ENCODE data around the gene MCM9.
A peak's percentile ranks its signal among the peaks of the same experiment; 100 is the strongest.

Gene MCM9

DNA sequence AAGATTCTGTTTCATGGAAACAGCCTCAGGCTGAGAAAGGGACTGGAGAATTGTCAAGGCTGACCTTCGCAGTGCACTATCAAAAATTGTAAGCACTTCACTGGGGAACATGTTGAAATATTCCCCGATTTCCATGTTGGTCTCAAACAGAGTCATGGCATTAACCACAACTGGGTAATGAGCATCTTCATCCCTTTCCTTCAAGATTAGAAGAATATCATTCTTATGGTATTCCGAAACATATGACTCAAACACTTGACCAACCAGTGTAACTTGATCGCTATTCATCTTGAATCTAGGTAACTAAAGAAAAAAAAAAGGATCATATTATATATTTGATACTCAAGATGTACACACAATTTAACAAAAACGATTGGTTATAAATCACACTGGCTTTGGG is 3.5 kb downstream of the MCM9 start:
- DNase-seq (ENCODE audit: low spot score) = no peak

DNA sequence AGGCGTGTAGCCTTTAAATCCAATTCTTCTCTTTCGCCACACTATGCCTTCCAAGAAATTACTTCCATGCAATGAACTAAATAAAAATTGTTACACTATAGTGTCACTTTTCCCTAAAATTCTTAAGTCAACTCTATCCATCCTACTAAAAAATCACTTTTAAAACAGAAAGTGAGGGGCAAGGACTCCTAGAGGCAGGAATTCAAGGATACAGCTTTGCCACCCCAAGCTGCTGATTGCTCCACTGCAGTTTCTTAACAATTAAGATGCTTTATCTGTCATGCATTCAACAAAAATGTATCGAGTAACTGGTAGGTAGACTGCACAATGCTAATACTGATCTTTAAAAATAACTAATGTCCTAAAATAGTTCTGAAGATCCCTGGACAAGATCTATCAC is 4.3 kb downstream of the MCM9 start:
- DNase-seq (ENCODE audit: low spot score) = no peak

DNA sequence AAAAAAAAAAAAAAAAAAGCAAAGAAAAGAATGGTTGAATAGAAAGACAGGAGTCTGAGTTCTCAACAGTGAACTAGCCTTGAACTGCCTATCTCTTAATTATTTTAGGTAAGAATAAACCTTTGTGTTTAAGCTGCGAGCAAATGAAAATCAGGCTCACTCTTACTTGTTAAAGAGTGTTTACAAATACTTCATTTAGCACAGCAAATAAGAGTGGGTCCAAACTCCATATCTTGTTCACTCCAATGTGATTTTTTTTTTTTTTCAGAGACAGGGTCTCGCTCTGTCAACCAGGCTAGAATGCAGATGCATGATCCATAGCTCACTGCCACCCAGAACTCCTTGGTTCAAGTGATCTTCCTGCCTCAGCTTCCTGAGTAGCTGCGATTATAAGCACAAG is 11.9 kb downstream of the MCM9 start:
- no peak for DNase-seq (ENCODE audit: low spot score)

DNA sequence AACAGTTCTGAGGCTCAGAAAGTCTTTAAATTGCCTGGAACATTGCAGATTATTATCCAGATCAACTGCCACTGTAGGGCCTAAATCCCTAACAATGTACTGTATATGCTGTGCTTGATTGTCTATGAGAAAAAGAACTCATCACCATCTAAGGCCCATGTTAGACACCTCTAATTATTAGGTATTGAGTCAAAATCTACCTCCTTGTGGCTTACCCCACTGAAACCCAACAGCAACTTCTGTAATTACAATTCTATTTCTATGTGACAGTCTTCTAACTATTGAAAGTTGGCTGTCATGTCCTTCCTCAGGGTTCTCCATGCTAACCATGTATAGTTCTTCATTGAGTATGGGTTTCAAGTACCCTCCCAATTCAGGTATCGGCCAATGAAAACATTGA is 13.9 kb downstream of the MCM9 start:
- DNase-seq (ENCODE audit: low spot score) = no peak

DNA sequence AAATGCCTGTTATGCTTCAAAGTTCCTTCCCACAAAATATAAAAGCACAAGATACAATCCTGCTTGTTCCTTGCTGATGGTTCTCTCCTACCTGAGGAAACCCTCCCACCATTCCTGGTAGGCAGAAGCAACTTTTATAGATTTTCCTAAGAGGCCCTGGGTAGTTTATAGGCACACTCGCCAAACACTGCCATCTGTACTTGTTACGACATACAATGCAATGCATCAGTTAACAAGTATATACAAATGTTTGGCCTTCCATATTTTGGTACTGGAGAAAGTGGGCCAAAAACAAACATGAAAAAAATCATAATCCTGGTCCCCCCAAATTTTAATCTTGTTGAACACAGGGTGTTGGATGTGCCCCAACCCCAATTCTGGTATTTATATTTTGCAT is 16.6 kb downstream of the MCM9 start:
- DNase-seq (ENCODE audit: low spot score) = no peak

DNA sequence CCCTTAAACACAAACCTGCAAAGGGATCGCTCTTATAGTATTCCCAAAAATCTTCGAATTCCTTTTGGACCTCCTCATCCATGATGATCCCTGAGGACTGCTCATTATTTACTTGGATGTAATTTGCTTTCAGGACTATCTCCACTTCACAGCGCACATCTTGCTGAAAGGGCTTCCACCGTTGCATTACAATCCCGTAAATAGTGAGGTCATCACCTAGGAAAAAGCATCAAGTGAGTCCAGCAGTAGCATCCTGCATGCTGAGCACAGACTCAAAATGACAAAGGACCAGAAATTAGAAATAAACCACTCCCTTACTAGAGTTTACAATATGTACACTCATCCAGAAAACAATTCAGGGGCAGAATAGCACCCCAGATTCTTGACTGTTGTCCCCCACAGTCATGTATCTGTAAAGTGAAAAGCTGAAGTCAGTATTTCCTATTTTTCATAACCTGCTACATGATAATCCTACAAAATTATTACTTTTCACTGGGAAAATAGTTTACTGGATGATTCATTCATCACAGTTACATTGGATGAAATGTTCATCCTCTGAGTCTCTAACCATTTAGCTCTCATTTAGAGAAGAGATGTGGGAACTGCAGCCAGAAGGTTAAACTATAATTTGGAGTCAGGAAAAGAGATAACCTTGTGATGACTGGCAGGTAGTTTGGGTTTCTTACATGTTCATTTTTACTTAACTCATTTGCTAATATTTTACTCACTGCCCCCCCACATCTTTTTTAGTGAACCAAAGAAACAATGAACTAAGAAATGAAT is 17.2 kb downstream of the MCM9 start:
- no peak for DNase-seq (ENCODE audit: low spot score)

DNA sequence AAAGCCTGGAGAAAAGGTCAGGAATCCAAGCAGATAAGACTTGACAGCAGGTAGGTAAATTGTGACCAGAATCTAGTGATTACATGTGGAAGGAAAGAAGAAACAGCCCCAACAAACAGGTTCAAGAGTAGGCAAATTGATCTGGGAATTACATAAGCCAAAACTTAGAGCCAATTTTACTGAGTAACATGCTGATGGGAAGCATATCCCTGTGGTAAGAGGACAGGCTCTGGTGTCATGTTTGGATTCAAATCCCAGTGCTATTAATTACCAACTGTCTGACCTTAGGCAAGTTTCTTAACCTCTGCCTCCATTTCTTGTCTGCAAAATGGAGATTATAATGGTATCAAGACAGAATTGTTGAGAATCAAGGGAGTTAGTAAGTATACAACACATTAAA is 20.4 kb downstream of the MCM9 start:
- DNase-seq (ENCODE audit: low spot score) = no peak

DNA sequence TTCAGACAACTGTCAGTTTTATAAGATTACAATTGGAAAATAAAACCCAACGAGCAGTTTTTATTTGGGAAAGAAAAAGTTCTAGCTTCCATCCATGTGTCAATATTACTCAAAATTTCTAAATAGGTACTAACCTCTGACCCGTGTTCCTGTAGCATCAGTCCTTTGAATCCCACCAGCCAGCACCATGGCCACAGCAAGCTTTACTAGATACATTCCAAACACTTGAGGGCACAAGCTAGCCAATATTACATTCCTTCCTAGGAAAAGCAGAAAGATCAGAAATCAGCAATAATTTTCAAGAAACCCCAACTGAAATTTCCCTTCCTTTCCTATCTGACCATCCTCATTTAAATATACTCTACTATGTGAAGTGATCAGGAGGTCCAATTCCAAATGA is 21.8 kb downstream of the MCM9 start:
- DNase-seq (ENCODE audit: low spot score) = no peak

DNA sequence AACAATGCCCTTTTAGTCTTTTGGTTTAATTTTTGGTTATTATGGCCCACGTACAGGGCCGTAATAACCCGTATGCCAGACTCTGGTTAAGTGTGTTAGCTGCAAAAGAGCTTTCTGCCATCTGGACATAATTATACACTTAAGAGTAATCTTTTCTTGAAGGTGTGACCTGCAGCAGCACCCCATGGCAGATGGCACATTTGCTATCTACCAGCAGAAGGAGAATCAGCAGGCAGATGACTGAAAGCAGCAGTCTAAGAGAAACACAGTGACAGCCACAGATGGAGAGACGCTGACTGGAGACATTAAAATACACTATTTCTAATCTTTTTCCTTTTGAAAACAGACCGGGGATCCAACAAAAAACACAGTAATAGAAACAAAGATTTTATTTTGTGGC is 22.3 kb downstream of the MCM9 start:
- no peak for DNase-seq (ENCODE audit: low spot score)

DNA sequence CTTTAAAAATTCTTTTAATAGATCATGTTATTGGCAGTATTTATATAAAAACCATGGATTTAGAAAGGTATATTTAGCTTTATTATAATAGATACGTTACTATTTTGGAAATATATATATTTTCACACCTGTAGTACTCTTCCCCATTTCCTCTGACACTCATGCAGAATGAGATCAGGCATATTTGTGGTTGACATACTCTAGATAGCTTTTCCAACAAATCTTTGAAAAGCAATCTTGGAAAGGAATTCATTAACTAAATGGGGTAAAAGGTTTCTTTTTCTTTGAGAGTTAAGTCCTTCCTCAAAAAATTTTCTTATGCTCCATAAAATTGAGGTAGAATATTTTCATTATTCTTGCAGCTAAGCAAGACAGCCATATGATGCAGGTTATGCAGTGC is 26.5 kb downstream of the MCM9 start:
- no peak for DNase-seq (ENCODE audit: low spot score)

DNA sequence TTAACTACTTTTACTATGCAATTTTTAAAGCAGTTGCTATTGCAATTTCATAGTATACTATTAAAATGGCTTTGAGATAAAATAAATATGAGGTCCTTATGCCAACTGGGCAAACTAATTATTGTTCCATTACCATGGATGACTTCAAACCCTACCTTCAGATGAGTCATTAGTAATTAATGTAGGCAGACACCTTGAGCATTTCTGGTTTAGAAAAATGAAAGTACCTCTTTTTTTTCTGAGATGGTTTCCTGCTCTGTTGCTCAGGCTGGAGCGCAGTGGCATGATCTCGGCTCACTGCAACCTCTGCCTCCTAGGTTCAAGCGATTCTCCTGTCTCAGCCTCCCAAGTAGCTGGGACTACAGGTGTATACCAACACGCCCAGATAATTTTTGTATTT is 29.1 kb downstream of the MCM9 start:
- DNase-seq (ENCODE audit: low spot score) = no peak

DNA sequence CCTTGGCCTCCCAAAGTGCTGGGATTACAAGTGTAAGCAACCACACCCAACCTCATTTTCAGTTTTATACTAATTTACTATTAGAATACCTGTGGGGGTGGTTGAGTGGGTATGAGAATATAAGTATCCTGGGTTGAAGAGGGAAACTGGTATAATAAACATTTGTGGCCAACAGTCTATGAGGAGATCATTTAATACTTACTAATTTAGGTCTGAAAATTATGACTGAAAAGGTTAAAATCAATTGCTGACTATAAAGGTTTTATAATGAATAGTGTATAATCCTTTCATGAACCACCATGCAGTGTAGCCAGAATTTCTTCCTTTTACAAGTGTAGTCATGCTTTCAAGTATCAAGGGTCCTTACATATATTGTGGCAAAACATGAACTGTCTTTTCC is 29.9 kb downstream of the MCM9 start:
- no peak for DNase-seq (ENCODE audit: low spot score)

DNA sequence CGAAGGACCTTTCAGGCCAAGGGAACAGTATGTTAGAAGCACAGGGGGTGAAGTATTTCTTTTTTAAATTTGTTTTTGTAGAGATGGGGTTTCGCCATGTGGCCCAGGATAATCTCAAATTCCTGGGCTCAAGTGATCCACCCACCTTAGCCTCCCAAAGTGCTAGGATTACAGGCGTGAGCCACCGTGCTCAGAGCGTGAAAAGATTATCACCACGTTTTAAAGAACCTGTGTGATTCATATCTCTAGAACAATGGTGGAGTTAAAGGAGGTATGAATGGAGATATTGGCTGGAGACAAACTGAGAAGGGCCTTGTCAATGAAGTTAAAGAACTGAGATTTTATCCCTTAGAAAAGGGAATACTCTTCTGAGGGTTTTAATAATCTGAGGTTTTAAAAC is 31.3 kb downstream of the MCM9 start:
- no peak for DNase-seq (ENCODE audit: low spot score)

DNA sequence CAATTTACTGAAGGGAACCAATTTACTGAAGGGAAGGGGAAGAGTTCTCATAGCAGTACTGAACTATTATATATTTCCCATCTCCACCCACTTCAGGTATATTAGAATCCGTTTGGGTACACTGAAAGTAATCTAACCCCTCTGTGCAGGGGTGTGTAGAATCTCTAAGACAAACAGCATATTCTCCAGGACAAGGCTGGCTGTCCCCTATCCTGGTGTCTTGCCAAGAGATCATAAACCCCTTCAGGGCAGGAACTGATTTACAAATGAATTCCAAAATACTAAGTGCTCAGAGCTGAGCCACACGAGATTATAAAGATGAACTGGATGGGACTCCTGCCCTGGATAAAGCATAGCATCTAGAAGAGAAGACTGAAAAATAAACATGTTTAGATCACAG is 31.8 kb downstream of the MCM9 start:
- no peak for DNase-seq (ENCODE audit: low spot score)

DNA sequence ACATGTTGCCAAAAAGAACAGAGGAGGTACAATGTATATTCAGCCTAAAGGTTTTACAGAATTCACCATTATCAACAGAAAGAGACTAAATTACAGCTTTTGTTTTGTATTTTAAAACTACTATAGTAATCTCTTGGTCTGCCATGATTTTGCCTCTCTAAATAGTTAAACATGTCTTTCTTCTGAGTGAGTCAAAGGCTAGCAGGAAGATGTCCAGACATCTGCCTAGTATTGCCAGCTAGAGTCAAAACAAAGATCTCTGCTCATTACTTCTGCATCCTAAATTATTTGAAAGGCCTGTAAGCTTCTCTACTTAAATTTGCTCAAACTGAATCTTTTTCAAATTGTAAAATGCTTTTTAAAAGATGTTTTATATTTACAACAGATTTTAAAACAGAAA is 32.2 kb downstream of the MCM9 start:
- peak; percentile 41 for DNase-seq (ENCODE audit: low spot score)

DNA sequence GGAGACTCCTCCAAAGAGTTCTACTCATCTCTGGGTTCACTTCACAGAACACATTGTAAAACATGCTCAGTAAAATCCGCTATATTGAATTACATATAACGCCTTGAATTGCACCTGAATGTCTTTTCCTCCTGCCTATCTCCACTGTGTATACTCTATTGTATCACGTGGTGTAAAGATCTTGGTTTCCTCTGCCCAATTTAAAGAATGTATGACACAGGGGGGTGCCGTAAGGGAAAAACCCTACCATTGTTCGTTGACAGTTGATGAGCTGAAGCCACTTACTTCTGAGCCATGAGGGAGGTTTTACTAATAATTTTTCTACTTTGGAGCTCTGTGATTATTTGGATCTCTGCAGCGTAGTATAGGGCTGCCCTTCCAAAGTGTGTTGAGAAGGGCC is 35.0 kb downstream of the MCM9 start:
- no peak for DNase-seq (ENCODE audit: low spot score)

DNA sequence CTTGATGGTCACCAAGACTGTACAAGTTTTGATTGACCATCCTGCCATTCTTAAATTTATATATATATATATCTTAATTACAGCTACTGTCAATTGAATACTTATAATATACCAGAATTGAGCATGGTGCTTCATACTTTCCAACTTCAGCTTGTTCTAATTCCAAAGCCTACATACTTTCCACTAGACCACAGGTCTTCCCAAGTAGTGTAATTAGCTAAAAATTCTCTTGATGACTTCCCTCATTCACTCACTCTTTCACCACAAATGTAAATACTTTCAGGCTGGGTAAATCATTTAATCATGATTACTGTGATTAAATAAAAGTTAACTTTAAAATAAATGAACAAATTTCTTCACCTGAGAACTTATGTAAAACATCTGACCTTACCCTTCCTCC is 37.6 kb downstream of the MCM9 start:
- no peak for DNase-seq (ENCODE audit: low spot score)

DNA sequence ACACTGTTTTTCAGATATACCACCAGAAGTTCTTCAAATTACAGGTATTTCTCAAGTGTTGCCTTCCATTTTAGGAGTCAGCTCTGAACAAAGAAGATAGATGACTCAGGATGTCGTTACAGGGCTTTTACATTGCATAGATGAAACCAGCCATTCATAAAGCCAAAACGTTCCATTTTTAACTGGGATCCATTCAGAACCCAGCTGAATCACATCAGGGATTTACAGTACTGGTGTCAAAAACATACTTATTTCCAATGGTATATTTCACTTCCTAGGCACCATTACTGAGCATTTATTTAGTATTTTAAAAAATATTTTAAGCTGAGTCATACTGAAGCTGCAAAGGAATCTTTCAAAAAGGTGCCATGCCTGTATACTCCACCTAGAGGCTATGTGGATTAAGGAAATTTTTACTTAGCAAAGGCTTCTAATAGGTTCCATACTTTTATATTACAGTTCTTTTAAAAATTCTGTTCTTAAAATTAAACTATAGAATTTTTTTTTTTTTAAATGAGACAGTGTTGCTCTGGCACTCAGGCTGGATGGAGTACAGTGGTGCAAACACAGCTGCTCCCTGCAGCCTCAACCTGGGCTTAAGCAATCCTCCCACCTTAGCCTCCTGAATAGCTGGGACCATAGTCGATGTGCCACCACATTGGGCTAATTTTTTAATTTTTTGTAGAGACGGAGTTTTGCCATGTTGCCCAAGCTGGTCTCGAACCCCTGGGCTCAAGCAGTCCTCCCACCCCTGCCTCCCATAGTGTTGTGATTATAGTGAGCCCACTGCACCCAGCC is 38.4 kb downstream of the MCM9 start:
- DNase-seq (ENCODE audit: low spot score) = no peak

DNA sequence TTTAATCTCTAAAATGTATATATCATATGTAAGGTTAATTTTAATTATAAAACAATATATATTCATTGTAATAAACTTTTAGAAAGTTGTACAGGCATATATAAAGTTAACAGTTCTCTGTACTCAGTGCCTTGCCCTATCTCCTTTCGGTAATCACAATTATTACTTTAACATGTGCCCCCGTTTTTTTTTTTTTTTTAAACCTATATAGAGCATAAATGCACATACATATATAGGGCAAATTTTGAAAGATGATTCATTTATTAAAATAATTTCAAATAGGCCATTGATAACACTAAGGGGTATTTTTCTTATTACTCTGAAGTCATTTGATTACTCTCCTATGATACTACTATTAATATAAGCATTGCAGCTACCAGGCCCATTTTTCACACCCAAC is 39.1 kb downstream of the MCM9 start:
- no peak for DNase-seq (ENCODE audit: low spot score)

DNA sequence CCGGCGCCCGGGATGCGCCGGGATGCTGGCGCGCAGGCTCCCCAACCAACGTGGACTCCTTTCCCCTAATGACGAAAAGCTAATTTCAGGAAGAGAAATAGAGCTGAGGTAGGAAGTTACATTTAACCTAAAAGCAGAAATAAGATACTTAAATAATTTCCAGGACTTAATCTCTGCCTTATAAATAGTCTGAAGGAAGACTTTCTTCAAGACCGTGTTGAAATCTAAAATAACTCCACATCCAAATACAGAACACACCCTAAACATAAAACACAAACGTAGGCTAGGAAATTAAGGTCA is 39.7 kb downstream of the MCM9 start:
- DNase-seq (ENCODE audit: low spot score) = no peak

DNA sequence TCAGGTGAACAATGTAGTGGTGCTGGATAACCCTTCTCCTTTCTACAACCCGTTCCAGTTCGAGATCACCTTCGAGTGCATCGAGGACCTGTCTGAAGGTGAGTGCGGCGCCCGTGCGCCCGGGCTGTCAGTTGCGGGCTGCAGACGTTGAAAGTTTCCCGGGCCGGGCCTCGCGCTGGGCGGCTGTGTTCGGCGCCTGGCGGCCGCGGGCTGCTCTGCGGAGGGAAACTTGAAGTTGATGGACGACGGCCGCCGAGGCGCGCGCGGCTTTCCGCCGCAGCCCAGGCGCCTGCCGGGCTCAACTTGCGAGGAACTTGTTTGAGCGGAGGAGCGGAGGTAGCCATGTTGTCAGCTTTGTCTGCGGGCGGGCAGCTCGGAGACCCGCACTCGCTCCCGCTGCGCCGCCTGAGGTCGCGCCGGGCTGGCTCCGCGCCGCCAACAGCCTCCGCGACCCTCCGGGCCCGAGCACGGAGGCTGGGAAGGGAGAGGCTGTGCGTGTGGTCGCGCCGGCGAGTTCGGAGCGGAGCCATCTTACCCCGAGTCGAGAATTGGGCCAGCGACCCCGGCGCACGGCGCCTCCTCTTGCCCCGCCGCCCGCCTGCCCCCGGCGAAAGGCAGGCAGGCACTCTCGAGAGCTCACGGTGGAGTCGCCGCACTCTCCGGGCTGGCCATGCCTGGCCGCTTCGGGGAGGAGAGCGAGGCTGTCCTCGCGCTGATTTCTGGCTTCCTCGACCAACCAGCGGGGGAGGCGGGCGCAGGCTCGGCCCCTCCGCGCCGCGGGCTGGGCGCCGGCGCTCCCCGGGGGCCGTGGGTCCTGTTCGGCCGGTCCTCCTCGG is 40.3 kb downstream of the MCM9 start:
- DNase-seq (ENCODE audit: low spot score) = peak; percentile 84

DNA sequence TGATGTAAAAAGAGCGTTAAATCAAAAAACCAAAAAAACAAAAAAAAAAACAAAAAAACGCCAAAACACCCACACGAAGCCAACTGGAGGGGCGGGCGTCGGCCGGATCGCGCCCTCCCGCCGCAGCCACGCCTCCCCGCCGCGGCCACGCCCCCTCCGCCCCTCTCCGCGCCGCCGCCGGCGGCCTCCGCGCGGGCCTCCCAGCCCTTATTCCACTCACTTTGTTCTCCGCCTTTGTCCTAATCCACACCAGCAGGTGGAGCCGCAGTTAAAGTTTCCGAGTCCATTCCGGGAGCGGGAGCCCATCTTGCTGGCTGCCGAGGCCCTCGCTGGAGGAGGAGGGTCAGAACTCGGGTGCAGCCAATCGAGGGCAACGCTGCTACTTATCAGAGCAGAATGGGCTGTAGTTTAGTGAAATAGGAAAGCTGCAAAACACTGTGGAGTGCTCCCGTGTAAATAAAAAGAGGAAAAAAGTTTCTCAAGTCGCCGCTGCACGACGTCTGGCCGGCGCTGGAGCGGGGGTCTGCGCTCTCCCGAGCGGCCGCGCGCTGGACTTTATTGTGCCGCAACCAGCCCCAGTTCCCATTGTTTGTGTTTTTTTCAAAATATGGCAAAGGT is 41.0 kb downstream of the MCM9 start, which contains the start of gene ASF1A:
Gene ASF1A, plus strand, starts transcription at position 346 of the 618 bp plus-strand sequence. Its CDS starts 262 bp downstream, at position 608.
- DNase-seq (ENCODE audit: low spot score) = peak; percentile 92
